KG1 (cell line): Measurements from ENCODE around the gene STRN4.
"Not testable (repeated sequence)": the region's sequence is repeated elsewhere in the genome, so short reads cannot be mapped to it uniquely, and the experiment has no call there.

Experiments used
- DNase-seq: peaks from one replicate; lab custom pipeline; 2025; lab: John Stamatoyannopoulos, UW

Gene STRN4

GRCh38 chr19:46713781-46714443, 32.3 kb downstream of the STRN4 start:
- peak; percentile 88 for DNase-seq

- not testable (repeated sequence) for DNase-seq
These were observed 33.4 kb downstream of the STRN4 start for GRCh38 chr19:46712768-46713338.

DNA sequence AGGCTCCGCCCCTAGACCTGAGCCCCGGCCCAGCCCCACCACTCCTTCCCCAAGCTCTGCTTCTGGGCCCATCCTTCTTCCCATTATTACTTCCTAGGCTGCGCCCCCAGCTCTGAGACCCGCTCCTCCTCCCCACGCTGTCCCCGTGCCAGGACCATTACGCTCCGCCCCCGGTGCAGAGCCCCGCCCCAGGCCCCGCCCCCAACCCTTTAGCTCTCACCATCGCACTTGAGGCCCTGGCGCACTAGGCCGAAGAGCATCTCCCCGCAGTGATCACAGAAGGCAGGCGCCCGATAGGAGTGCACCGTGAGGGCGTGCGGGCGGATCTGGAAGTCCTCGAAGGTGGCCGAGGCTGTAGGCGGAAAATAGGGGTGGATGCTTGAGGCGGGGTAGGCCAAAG, 35.6 kb downstream of the STRN4 start:
- DNase-seq = no peak

- peak; percentile 8 for DNase-seq
These were observed 41.7 kb downstream of the STRN4 start for GRCh38 chr19:46704379-46705076.

- no peak for DNase-seq
These were observed 45.5 kb downstream of the STRN4 start for GRCh38 chr19:46700704-46701103.

DNA sequence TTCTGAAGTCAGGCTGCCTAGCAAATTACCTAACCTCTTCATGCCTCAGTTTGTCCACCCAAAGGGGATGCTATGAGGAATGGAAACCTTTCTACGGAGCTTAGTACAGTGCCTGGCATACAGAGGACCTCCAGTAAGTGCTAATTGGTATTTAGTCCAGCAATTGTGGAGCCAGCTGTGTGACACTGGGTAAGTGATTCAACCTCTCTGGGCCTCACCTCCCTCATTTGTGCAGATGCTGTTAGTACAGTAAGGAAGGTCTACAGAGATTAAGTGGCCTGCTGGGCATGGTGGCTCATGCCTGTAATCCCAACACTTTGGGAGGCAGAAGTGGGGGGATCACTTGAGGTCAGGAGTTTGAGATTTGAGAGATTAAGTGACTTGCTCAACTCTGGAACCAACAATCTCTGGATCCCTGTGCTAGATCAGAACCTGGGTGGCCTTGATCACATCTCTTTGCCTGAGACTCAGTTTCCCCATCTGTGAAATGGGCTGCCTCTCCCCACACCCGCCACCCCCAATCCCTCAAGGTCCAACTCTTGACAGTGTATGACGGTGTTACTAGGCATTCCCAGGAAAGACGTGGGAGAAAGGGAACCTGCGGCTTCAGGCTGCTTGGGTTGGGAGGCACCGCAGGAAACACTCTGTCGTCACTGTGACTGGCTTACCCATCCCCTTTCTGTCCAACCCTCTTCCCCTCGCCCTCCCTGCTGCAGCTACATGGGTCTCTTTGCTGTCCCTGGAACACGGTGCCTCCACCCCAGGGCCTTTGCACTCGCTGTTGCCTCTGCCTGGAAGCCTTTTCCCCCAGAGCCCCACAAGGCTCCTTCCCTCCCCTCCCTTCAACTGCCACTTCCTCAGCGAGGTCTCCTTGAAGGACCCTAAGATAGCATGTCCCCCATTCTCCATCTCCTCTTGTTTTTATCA, 47.6 kb downstream of the STRN4 start:
- no peak for DNase-seq

DNA sequence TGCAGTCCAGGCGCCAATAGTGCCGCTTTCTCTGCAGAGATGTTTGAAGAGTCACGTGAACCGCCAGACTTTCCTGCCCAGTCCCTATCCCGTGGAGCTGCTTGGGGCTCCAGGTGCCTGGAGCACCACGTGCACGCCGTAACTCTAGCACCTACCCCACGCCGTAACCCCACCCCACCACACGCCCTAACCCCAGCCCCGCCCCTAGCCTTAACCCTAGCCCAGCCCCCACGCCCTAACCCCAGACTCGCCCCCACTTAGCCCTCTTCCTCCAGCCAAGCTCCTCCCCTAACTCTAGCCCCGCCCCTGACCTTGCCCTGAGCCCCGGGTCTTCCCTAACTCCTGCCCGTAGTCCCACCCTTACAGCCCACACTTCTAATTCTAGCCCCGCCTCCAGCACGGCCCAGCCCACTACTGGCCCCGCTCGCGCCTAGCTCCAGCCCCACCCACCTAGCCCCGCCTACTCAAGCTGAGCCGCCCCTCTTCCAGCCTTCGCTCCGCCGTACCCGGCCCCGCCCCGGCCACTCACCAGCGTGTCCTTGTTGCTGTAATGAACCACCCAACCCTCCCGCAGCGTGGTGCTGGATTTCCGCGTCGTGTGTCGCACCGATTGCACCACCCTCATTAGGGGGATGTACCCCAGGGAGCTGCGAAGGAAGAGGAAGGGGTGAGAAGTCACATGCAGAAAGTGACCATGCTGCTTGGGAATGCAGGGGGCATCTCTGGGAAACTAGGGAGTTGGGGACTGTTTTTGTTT, 48.9 kb downstream of the STRN4 start:
- no peak for DNase-seq

- DNase-seq = no peak
These were observed 49.4 kb downstream of the STRN4 start for GRCh38 chr19:46696866-46697203.

DNA sequence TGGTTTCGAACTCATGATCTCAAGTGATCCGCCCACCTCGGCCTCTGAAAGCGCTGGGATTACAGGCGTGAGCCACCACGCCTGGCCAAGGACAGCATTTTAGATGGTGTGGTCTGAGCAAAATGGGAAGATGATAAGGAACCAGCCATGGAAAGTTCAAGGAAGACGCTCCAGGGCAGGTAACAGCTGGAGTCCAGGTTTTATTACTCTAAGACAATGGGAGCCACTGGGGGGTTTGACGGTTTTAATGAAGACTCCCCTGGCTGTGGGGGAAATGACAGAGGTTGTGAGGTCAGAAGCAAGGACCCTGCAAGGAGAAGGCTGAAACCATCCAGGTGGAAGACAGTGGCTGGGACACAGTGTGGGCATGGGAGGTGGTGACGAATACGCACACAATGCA, 50.2 kb downstream of the STRN4 start:
- no peak for DNase-seq

DNA sequence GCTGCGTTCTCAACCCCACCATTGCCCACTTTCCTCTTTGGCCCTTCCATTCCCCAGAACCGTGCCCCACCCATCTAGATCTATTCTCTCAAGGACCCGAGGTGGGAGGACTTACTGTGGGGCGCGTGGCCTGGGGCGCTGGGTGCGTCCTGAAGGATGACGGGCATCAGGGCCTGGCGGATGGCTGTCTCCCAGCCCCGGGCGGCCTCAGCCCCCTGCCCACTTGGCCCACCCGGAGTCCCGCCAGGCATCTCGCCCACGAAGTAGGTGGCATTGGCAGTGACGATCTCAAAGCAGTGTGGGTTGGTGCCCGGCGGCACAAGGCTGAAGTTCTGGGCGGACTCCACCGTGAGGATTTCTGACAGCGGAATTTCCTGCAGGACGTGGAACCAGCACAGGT, 52.5 kb downstream of the STRN4 start:
- DNase-seq = no peak

DNA sequence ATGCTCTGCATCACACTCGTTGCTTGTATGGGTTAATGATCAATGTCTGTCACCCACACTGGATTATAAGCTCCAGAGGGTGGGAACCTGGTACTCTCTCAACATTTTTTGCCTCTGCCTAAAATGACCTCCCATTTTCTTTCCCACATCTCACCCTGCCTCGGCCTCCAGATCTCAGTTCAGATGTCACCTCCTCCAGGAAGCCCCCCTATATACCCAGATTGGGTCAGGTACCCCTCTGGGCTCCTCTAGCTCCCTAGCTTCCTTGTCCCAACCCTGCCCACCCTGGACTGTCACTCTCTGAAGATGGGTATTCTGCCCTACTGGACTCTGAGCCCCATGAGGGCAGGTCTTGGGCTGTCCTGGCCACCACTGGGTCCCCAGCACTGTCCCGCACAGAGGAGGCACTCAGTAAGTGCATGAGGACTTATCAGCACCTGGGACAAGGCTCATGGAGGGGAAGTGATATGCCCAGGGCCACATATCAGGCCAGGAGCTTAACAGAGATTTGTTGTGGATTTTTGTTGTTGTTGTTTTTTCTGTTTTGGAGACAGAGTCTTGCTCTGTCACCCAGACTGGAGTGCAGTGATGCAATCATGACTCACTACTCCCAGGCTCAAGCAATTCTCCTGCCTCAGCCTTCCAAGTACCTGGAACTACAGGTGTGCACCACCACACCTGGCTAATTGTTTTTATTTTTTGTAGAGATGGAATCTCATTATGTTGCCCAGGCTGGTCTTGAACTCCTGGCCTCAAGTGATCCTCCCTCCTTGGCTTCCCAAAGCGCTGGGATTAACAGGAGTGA, 53.1 kb downstream of the STRN4 start:
- no peak for DNase-seq

- DNase-seq = no peak
These were observed 54.3 kb downstream of the STRN4 start for GRCh38 chr19:46691948-46692347.

DNA sequence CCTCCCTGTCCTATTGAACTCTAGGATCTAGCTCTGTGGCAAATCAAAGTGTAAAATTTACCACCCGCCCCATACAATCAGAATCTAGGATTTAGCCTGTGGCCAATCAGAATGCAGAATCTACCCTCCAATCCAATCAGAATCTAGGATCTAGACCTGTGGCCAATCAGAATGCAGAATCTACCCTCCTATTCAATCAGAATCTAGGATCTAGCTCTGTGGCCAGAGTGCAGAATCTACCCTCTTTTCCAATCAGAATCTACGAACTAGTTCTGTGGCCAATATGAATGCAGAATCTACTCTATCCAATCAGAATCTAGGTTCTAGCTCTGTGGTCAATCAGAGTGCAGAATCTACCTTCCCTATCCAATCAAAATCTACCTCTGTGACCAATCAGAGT, 55.1 kb downstream of the STRN4 start:
- no peak for DNase-seq

DNA sequence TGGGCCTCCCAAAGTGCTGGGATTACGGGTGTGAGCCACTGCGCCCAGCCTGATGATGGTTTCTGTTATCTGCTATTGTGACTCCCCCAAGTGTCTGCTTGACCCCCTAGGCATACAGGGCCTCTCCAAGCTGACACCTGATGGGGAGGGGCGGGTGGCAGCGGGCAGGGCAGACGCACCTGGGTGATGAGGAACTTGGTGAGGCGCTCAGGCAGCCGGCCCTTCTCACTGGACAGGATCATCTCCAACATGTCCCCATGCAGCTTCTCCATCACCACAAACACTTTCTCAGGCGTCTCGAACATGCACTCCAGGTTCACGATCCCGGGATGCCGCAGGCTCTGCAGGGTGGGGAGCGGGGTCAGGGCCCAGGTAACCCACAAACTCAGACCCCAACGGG, 56.9 kb downstream of the STRN4 start:
- no peak for DNase-seq

DNA sequence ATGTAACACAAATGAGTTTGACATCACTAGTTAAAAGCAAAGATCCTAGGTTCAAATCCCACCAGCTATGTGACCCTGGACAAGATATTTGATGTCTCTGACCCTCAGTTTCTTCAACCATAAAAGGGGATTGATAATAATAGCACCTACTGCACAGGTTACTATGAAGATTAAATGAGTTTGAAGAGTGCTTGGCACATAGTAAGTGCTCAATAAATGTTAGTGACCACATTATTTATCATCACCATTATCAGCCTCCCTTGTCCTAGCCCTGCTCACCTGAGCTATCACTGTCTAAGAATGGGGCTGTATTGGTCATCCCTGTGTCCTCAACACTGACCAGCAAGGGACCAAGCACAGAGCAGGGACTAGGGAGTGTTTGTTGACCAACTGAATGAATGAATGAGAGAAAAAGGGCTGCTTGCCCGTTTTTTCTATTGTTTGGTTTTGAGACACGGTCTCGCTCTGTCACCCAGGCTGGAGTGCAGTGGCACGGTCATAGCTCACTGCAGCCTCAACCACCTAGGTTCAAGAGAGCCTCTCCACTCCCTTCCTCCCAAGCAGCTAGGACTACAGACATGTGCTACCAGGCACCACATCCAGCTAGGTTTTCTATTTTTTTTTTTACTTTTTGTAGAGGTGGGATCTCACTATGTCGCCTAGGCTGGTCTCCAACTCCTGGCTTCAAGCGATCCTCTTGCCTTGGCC, 58.7 kb downstream of the STRN4 start:
- no peak for DNase-seq

GRCh38 chr19:46685189-46685588, 61.1 kb downstream of the STRN4 start:
- DNase-seq = no peak

DNA sequence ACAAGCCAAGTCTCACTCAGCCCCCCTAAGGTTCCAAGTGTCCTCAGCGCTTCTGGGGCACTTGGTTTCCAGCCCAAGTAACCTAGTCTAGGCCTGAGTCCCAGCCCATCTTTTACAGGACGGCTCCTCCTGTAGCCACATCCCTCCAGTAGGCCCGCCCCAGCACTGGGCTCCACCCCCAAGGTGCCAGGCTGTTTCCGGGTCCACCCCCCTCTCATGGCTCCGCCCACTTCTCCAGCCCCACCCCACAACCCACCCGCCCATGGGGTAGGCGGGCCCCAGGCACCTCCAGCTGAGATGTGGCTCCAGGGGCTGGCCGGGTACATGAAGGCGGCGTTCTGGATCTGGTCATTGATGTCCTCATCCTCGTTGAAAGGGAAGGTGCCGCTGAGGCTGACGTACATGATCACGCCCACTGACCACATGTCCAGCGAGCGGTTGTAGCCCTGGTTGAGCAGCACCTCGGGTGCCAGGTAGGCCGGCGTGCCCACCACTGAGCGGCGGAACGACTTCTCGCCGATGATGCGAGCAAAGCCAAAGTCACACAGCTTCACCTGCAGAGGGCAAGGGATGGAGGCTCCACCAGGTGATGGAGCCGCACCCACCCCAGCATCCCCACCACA, 68.0 kb downstream of the STRN4 start:
- DNase-seq = no peak

DNA sequence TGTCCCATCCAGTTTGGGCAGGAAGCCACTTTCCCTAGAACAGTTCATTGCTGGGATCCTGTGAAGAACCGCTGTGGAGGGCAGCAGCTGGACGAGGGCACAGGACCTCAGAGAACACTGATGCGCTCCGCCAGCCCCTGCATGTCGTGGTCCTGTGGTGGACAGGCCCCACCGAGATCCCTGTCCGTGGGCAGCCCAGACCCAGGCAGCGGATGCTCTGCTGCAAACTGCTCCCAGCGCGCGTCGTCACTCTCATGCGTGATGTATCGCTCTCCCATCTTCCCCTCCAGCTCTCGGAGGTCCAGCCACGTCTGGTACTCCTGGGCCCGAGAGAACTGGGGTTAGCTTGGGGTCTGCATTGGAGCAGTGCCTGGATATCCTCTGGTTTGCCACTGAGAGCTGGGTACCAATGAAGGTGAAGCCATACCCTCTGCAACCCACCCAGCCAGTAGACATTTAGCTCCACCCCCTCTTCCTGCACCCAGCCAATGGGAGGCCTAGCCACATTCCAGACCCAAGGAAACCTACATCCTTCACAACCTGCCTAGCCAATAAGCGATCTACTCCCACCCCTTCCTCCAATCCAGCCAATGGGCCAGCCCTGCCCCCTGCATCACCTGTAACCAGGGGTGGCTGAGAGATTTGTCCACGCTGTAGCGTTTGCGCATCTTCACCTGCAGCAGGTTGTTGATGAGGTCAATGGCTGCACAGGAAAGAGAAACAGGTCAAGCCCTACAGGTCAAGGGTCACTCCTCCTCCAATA, 71.7 kb downstream of the STRN4 start:
- no peak for DNase-seq

DNA sequence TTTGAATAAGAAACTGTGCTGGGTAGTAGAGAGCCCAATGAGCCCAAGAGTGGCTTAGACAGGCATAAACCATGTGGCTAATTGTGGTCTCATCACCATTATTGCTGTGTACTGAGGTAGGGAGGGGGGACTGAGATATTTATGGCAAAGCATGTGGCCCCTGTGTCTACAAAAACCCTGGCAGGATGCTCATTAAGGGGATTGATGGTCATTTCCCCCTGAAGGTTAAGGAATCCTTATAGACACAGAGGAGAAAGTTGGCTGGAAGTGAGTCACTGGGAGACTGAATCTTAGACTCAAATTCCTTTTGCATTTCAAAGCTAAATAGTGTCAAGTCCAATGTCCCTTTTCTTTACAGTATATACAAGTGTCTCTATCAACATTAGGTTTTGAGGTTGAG, 75.4 kb downstream of the STRN4 start:
- DNase-seq = no peak
